K562 treated with DMSO at 1 percent for 48 hours (cell line): ENCODE results near the gene EDIL3. TPM values are rescaled to one million over a fixed set of nuclear protein-coding genes. Genes with fewer than 3 reads are reported as not detected.

Experiments used
- total RNA-seq: library from RNA; unstranded; fragments of 300-600 nt; gene quantifications from 2 replicates; pipeline ENCODE4 v1.2.3, GENCODE V29; 2022; ENCODE audit warnings: low replicate concordance; ENCODE audit errors: extremely low read depth

The EDIL3 gene, protein sequence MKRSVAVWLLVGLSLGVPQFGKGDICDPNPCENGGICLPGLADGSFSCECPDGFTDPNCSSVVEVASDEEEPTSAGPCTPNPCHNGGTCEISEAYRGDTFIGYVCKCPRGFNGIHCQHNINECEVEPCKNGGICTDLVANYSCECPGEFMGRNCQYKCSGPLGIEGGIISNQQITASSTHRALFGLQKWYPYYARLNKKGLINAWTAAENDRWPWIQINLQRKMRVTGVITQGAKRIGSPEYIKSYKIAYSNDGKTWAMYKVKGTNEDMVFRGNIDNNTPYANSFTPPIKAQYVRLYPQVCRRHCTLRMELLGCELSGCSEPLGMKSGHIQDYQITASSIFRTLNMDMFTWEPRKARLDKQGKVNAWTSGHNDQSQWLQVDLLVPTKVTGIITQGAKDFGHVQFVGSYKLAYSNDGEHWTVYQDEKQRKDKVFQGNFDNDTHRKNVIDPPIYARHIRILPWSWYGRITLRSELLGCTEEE
- not detected in 2 replicates for total RNA-seq

DNA sequence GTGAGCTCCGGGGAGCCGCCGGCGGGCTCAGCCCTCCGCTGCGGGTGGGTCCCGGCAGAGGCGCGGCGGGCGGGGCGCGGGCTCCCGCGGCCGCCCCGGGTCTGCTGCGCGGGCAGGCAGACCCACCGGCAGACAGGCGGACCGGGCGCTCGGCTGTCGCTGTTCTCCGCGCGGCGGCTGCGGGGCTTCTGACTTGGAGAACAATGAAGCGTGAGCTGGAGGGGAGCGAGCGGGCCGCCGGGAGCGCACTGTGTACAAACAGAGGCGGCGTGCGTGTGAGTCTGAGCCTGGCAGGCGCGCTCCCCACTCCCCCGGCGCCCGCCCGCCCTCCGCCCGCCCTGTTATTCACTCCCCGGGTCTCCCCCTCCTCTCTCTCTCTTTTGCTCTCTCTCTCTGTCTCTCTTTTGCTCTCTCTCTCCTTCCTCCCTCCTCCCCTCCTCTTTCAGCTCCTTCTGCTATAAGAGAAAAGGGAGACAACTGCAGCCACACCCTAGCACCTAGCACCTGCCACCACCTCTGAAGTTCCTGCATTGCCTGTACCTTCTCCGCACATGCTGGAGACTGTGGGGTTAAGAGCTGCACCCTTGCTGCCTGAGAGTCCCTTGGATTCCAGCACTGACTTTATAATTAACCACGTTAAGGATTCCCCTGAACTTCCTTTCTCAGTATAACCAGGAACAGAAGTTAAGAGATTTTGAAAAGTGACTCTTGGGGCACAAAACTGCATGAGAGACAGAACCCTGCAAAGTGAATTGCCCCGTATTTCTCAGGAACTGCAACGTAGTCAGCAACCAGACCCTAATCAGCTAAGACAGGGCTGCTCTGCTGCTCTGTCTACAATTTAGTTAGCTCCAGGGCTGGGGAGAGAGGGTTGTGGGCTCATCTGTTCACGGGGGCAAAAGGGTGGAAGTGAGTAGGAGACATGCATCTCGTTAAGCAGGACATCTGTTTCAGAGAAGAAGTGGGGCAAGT, at the start of gene EDIL3:
Gene EDIL3 (minus strand): TSS at position 277 of the 972 bp plus-strand sequence. CDS start 506 bp downstream, outside the sequence.

